GM23338 (cell line): ENCODE results near the gene SASH3. TPM values are rescaled to one million over a fixed set of nuclear protein-coding genes. Genes with fewer than 3 reads are reported as not detected.

ENCODE experiments used
- ATAC-seq: fragments of 200-7000 bp; cut with Tn5 transposase; 3 replicates; pipeline ENCODE4 v1.9.1; 2020
- DNase-seq: peaks from one replicate; pipeline ENCODE4 v3.0.0-alpha.2; 2015; ENCODE audit warnings: low spot score
- H2AFZ ChIP-seq: fragments of 200-600 bp; sonication (generic); 2 replicates; pipeline ENCODE4 v1.8.0; 2016; ENCODE audit warnings: antibody characterized with exemption, mild to moderate bottlenecking, moderate library complexity
- H3F3A ChIP-seq: fragments of 200-600 bp; sonication (generic); replicated peaks from 2 replicates; pipeline ENCODE4 v1.8.0; 2017; ENCODE audit warnings: antibody characterized with exemption, mixed run types, low read depth
- H3K27ac ChIP-seq: fragments of 200-600 bp; sonication (generic); 2 replicates; pipeline ENCODE4 v1.6.1; 2016; ENCODE audit warnings: low read depth
- H3K27me3 ChIP-seq: fragments of 200-600 bp; sonication (generic); 2 replicates; pipeline ENCODE4 v1.8.0; 2016; ENCODE audit warnings: mild to moderate bottlenecking, mixed run types, moderate library complexity; ENCODE audit not compliant: insufficient read depth
- H3K36me3 ChIP-seq: fragments of 200-600 bp; sonication (generic); 2 replicates; pipeline ENCODE4 v1.8.0; 2016; ENCODE audit warnings: mild to moderate bottlenecking; ENCODE audit not compliant: insufficient read depth
- H3K4me1 ChIP-seq: fragments of 200-600 bp; sonication (generic); 2 replicates; pipeline ENCODE4 v1.8.0; 2016; ENCODE audit warnings: mild to moderate bottlenecking, moderate library complexity; ENCODE audit not compliant: insufficient read depth
- H3K4me2 ChIP-seq: fragments of 200-600 bp; sonication (generic); 2 replicates; pipeline ENCODE4 v1.7.1; 2017; ENCODE audit warnings: mixed run types
- H3K4me3 ChIP-seq: fragments of 200-600 bp; sonication (generic); 2 replicates; pipeline ENCODE4 v1.6.1; 2016; ENCODE audit warnings: mixed run types
- H3K79me2 ChIP-seq: fragments of 200-600 bp; sonication (generic); replicated peaks from 2 replicates; pipeline ENCODE4 v1.8.0; 2017; ENCODE audit warnings: mild to moderate bottlenecking; ENCODE audit not compliant: insufficient read depth
- H3K9me2 ChIP-seq: fragments of 200-600 bp; sonication (generic); 2 replicates; pipeline ENCODE4 v1.8.0; 2017; ENCODE audit not compliant: insufficient read depth
- H4K20me1 ChIP-seq: fragments of 200-600 bp; sonication (generic); replicated peaks from 2 replicates; pipeline ENCODE4 v1.8.0; 2017; ENCODE audit warnings: mild to moderate bottlenecking; ENCODE audit not compliant: insufficient read depth
- H3K27ac Mint-ChIP-seq: 2 replicates; pipeline ENCODE4 v1.8.0; 2020; ENCODE audit warnings: inconsistent platforms, mild to moderate bottlenecking, moderate library complexity, mixed read lengths
- H3K27me3 Mint-ChIP-seq: 3 replicates; pipeline ENCODE4 v1.8.0; 2022; ENCODE audit warnings: low read depth, mild to moderate bottlenecking, moderate library complexity, mixed read lengths, inconsistent platforms; ENCODE audit not compliant: insufficient read depth, poor library complexity
- H3K36me3 Mint-ChIP-seq: 3 replicates; pipeline ENCODE4 v1.8.0; 2021; ENCODE audit warnings: low read depth, mild to moderate bottlenecking, inconsistent platforms, moderate library complexity, mixed read lengths
- H3K4me1 Mint-ChIP-seq: 3 replicates; pipeline ENCODE4 v1.8.0; 2020; ENCODE audit warnings: mild to moderate bottlenecking, inconsistent platforms, mixed read lengths
- H3K4me3 Mint-ChIP-seq: 3 replicates; pipeline ENCODE4 v1.8.0; 2021; ENCODE audit warnings: moderate library complexity, mild to moderate bottlenecking, inconsistent platforms, mixed read lengths
- H3K9me3 Mint-ChIP-seq: 3 replicates; pipeline ENCODE4 v1.8.0; 2020; ENCODE audit warnings: moderate library complexity, mild to moderate bottlenecking, inconsistent platforms, mixed read lengths
- CREB1 ChIP-seq: fragments of 250-450 bp; sonication (Bioruptor Pico); IDR thresholded peaks from 2 replicates; pipeline ENCODE4 v1.5.0; 2020; ENCODE audit warnings: low read depth, mild to moderate bottlenecking, moderate library complexity
- EZH2 ChIP-seq: fragments of 200-600 bp; sonication (generic); IDR thresholded peaks from one replicate; pipeline ENCODE4 v1.8.0; 2017; ENCODE audit warnings: antibody characterized with exemption, mild to moderate bottlenecking, low read depth; ENCODE audit not compliant: unreplicated experiment
- EZH2phosphoT487 ChIP-seq: fragments of 200-600 bp; sonication (generic); IDR thresholded peaks from one replicate; pipeline ENCODE4 v1.8.1; 2018; ENCODE audit warnings: antibody characterized with exemption; ENCODE audit not compliant: unreplicated experiment
- JUNB ChIP-seq: IDR thresholded peaks from one replicate; pipeline ENCODE4 v1.6.1; 2016; ENCODE audit warnings: antibody characterized with exemption; ENCODE audit not compliant: unreplicated experiment
- POLR2AphosphoS5 ChIP-seq: IDR thresholded peaks from 2 replicates; pipeline ENCODE4 v1.6.1; 2016; ENCODE audit warnings: antibody characterized with exemption, low read depth
- STAT1 ChIP-seq: IDR thresholded peaks from one replicate; pipeline ENCODE4 v1.6.1; 2016; ENCODE audit warnings: antibody characterized with exemption; ENCODE audit not compliant: unreplicated experiment
- ZNF114 ChIP-seq: fragments of 250-450 bp; sonication (Bioruptor Pico); IDR thresholded peaks from 2 replicates; pipeline ENCODE4 v1.5.0; 2020; ENCODE audit warnings: mild to moderate bottlenecking, moderate library complexity
- ZNF331 ChIP-seq: fragments of 250-450 bp; sonication (Bioruptor Pico); IDR thresholded peaks from 2 replicates; pipeline ENCODE4 v1.5.0; 2020; ENCODE audit warnings: low read depth, mild to moderate bottlenecking, moderate library complexity
- polyA plus RNA-seq: library from polyadenylated mRNA; unstranded; fragments of >200 nt; fragmentation: Nextera tagmentation; extraction: Ambion mirVana; gene quantifications from 2 replicates; pipeline ENCODE4 v1.2.1, GENCODE V29; 2016
- total RNA-seq: library from RNA; depleted of rRNA; stranded (reverse); fragments of >200 nt; shearing (Covaris generic); gene quantifications from 2 replicates; pipeline ENCODE4 v1.2.3, GENCODE V29; 2014
- TF ChIP-seq, protein P1 (sequence below): fragments of 250-450 bp; sonication (Bioruptor Pico); IDR thresholded peaks from 2 replicates; pipeline ENCODE4 v1.5.0; 2020; ENCODE audit warnings: mild to moderate bottlenecking, moderate library complexity
- TF ChIP-seq, protein P2 (sequence below), 2 experiments: fragments of 200-600 bp in 1 of 2; sonication (generic) in 1 of 2; conservative IDR thresholded peaks; 2 replicates each; pipeline versions ENCODE4 v1.5.1 to v1.6.1; 2016 to 2017; ENCODE audit warnings: antibody characterized with exemption in 2 of 2, low read depth in 2 of 2, mild to moderate bottlenecking in 2 of 2, moderate library complexity in 1 of 2

The SASH3 gene
- total and polyA plus RNA-seq, 2 experiments from 2014 or later: 0.18 TPM; not detected in 1

DNA sequence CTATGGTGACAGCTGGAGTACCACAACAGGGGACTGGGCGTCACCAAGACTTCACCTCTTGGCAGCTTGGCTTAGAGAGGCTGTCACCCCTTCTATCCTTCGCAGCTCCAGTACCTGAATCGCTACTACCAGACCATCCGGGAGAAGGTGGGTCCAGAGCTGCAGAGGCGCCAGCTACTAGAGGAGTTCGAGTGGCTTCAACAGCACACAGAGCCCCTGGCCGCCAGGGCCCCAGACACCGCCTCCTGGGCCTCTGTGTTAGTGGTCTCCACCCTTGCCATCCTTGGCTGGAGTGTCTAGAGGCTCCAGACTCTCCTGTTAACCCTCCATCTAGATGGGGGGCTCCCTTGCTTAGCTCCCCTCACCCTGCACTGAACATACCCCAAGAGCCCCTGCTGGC lies 11.6 kb upstream of the SASH3 start:
- no peaks in the 10 kb centered on the region for H3K36me3 Mint-ChIP-seq
- Histone ChIP-seq H3K4me2 (no peak overlapping the region), H2AFZ (no peak overlapping the region), H3K9me2 (no peaks in the 10 kb centered on the region), H3K27me3 (no peaks in the 10 kb centered on the region), H3K4me3 (no peak overlapping the region), H4K20me1 (no peaks in the 10 kb centered on the region), H3K4me1 (no peaks in the 10 kb centered on the region), H3K36me3 (no peaks in the 10 kb centered on the region), H3F3A (no peaks in the 10 kb centered on the region), H3K79me2 (no peaks in the 10 kb centered on the region), H3K27ac (no peak overlapping the region)
- ATAC-seq (no peak), DNase-seq (no peak)
- TF ChIP-seq ZNF331 (no peak), EZH2phosphoT487 (no peak), JUNB (no peak), STAT1 (no peak), CREB1 (CRISPR knock-in tag) (no peak), EZH2 (no peak), POLR2AphosphoS5 (no peak), ZNF114 (CRISPR knock-in tag) (no peak)
- TF ChIP-seq, protein P1, sequence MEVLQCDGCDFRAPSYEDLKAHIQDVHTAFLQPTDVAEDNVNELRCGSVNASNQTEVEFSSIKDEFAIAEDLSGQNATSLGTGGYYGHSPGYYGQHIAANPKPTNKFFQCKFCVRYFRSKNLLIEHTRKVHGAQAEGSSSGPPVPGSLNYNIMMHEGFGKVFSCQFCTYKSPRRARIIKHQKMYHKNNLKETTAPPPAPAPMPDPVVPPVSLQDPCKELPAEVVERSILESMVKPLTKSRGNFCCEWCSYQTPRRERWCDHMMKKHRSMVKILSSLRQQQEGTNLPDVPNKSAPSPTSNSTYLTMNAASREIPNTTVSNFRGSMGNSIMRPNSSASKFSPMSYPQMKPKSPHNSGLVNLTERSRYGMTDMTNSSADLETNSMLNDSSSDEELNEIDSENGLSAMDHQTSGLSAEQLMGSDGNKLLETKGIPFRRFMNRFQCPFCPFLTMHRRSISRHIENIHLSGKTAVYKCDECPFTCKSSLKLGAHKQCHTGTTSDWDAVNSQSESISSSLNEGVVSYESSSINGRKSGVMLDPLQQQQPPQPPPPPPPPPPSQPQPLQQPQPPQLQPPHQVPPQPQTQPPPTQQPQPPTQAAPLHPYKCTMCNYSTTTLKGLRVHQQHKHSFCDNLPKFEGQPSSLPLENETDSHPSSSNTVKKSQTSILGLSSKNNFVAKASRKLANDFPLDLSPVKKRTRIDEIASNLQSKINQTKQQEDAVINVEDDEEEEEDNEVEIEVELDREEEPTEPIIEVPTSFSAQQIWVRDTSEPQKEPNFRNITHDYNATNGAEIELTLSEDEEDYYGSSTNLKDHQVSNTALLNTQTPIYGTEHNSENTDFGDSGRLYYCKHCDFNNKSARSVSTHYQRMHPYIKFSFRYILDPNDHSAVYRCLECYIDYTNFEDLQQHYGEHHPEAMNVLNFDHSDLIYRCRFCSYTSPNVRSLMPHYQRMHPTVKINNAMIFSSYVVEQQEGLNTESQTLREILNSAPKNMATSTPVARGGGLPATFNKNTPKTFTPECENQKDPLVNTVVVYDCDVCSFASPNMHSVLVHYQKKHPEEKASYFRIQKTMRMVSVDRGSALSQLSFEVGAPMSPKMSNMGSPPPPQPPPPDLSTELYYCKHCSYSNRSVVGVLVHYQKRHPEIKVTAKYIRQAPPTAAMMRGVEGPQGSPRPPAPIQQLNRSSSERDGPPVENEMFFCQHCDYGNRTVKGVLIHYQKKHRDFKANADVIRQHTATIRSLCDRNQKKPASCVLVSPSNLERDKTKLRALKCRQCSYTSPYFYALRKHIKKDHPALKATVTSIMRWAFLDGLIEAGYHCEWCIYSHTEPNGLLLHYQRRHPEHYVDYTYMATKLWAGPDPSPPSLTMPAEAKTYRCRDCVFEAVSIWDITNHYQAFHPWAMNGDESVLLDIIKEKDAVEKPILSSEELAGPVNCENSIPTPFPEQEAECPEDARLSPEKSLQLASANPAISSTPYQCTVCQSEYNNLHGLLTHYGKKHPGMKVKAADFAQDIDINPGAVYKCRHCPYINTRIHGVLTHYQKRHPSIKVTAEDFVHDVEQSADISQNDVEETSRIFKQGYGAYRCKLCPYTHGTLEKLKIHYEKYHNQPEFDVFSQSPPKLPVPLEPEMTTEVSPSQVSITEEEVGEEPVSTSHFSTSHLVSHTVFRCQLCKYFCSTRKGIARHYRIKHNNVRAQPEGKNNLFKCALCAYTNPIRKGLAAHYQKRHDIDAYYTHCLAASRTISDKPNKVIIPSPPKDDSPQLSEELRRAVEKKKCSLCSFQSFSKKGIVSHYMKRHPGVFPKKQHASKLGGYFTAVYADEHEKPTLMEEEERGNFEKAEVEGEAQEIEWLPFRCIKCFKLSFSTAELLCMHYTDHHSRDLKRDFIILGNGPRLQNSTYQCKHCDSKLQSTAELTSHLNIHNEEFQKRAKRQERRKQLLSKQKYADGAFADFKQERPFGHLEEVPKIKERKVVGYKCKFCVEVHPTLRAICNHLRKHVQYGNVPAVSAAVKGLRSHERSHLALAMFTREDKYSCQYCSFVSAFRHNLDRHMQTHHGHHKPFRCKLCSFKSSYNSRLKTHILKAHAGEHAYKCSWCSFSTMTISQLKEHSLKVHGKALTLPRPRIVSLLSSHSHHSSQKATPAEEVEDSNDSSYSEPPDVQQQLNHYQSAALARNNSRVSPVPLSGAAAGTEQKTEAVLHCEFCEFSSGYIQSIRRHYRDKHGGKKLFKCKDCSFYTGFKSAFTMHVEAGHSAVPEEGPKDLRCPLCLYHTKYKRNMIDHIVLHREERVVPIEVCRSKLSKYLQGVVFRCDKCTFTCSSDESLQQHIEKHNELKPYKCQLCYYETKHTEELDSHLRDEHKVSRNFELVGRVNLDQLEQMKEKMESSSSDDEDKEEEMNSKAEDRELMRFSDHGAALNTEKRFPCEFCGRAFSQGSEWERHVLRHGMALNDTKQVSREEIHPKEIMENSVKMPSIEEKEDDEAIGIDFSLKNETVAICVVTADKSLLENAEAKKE (CRISPR knock-in tag): no peak
- TF ChIP-seq, protein P2, sequence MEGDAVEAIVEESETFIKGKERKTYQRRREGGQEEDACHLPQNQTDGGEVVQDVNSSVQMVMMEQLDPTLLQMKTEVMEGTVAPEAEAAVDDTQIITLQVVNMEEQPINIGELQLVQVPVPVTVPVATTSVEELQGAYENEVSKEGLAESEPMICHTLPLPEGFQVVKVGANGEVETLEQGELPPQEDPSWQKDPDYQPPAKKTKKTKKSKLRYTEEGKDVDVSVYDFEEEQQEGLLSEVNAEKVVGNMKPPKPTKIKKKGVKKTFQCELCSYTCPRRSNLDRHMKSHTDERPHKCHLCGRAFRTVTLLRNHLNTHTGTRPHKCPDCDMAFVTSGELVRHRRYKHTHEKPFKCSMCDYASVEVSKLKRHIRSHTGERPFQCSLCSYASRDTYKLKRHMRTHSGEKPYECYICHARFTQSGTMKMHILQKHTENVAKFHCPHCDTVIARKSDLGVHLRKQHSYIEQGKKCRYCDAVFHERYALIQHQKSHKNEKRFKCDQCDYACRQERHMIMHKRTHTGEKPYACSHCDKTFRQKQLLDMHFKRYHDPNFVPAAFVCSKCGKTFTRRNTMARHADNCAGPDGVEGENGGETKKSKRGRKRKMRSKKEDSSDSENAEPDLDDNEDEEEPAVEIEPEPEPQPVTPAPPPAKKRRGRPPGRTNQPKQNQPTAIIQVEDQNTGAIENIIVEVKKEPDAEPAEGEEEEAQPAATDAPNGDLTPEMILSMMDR (conservative IDR thresholded peaks at IDR 0.05; ENCODE audit: low read depth in 2 of 2): no peak
- H3K9me3 Mint-ChIP-seq: no peaks in the 10 kb centered on the region
- H3K4me3 Mint-ChIP-seq: no peak overlapping the region
- no peak overlapping the region for H3K27ac Mint-ChIP-seq
- no peaks in the 10 kb centered on the region; the same call in 2 of the 3 replicates for H3K4me1 Mint-ChIP-seq
- no peaks in the 10 kb centered on the region for H3K27me3 Mint-ChIP-seq
